Activated naive CD8-positive, alpha-beta T cell treated with anti-CD3 and anti-CD28 coated beads, Interleukin-2, amount 50 U/mL, for 16 hours (primary cell): Measurements from ENCODE around the gene ATP1B3.
A peak's percentile ranks its signal among the peaks of the same experiment; 100 is the strongest.
"Not testable (repeated sequence)": the region's sequence is repeated elsewhere in the genome, so short reads cannot be mapped to it uniquely, and the experiment has no call there.

Source experiments
- DNase-seq: peaks from one replicate; pipeline ENCODE4 v3.0.0-alpha.2; 2020; ENCODE audit warnings: low read depth, low spot score

The ATP1B3 gene

GRCh38 chr3:141876381-141876890, at the start of gene ATP1B3:
Gene ATP1B3, plus strand, starts transcription at chr3:141876643. Its CDS starts 159 bp downstream, at chr3:141876802.
- peak; percentile 53 for DNase-seq

- DNase-seq: no peak
Measured at GRCh38 chr3:141828487-141828886, 48.0 kb upstream of the ATP1B3 start.

GRCh38 chr3:141828890-141829289, 47.6 kb upstream of the ATP1B3 start:
- no peak for DNase-seq

GRCh38 chr3:141830508-141830907, 45.9 kb upstream of the ATP1B3 start:
- no peak for DNase-seq

GRCh38 chr3:141834292-141834691, 42.2 kb upstream of the ATP1B3 start:
- no peak for DNase-seq

GRCh38 chr3:141835557-141836229, 40.8 kb upstream of the ATP1B3 start:
- DNase-seq: no peak

- no peak for DNase-seq
Measured at GRCh38 chr3:141839389-141839788, 37.1 kb upstream of the ATP1B3 start.

GRCh38 chr3:141840737-141841544, 35.5 kb upstream of the ATP1B3 start:
- no peak for DNase-seq

GRCh38 chr3:141844108-141844507, 32.3 kb upstream of the ATP1B3 start:
- DNase-seq: no peak

GRCh38 chr3:141844812-141845211, 31.6 kb upstream of the ATP1B3 start:
- no peak for DNase-seq

GRCh38 chr3:141845407-141846049, 30.9 kb upstream of the ATP1B3 start:
- no peak for DNase-seq

GRCh38 chr3:141846050-141846433, 30.4 kb upstream of the ATP1B3 start:
- no peak for DNase-seq

GRCh38 chr3:141848159-141848748, 28.2 kb upstream of the ATP1B3 start:
- not testable (repeated sequence) for DNase-seq

- DNase-seq: no peak
Measured at GRCh38 chr3:141849056-141849815, 27.2 kb upstream of the ATP1B3 start.

GRCh38 chr3:141851411-141851810, 25.0 kb upstream of the ATP1B3 start:
- DNase-seq: no peak

GRCh38 chr3:141853081-141853601, 23.3 kb upstream of the ATP1B3 start:
- DNase-seq: no peak

- no peak for DNase-seq
Measured at GRCh38 chr3:141853629-141854168, 22.7 kb upstream of the ATP1B3 start.

GRCh38 chr3:141854599-141854998, 21.8 kb upstream of the ATP1B3 start:
- DNase-seq: no peak

- no peak for DNase-seq
Measured at GRCh38 chr3:141858312-141858711, 18.1 kb upstream of the ATP1B3 start.

GRCh38 chr3:141859651-141860050, 16.8 kb upstream of the ATP1B3 start:
- DNase-seq: no peak
